Neuronal stem cell (in vitro differentiated cells): ENCODE measurements around the gene COIL.

Source experiments
- DNase-seq: peaks from one replicate; pipeline ENCODE4 v3.0.0-alpha.2; 2013; ENCODE audit warnings: low spot score
- H2AFZ ChIP-seq: one replicate; pipeline ENCODE4 v1.6.1; 2013; ENCODE audit warnings: mild to moderate bottlenecking, low read length, inconsistent platforms
- H2AK5ac ChIP-seq: 2 replicates; pipeline ENCODE4 v1.6.1; 2013; ENCODE audit warnings: low read depth, mild to moderate bottlenecking, inconsistent platforms, low read length, moderate library complexity, mixed read lengths
- H2BK120ac ChIP-seq: 2 replicates; pipeline ENCODE4 v1.6.1; 2013; ENCODE audit warnings: low read depth, mild to moderate bottlenecking, inconsistent platforms, low read length, moderate library complexity, mixed read lengths
- H2BK12ac ChIP-seq: one replicate; pipeline ENCODE4 v1.6.1; 2013; ENCODE audit warnings: low read length, inconsistent platforms
- H2BK15ac ChIP-seq: 2 replicates; pipeline ENCODE4 v1.6.1; 2013; ENCODE audit warnings: mild to moderate bottlenecking, low read length, inconsistent platforms, mixed read lengths
- H2BK5ac ChIP-seq: one replicate; pipeline ENCODE4 v1.6.1; 2013; ENCODE audit warnings: inconsistent platforms, mild to moderate bottlenecking, low read length, moderate library complexity
- H3K14ac ChIP-seq: one replicate; pipeline ENCODE4 v1.6.1; 2013; ENCODE audit warnings: low read length, inconsistent platforms
- H3K18ac ChIP-seq: 2 replicates; pipeline ENCODE4 v1.6.1; 2013; ENCODE audit warnings: low read length, inconsistent platforms
- H3K23ac ChIP-seq: 2 replicates; pipeline ENCODE4 v1.6.1; 2013; ENCODE audit warnings: low read depth, mild to moderate bottlenecking, mixed read lengths, low read length, inconsistent platforms; ENCODE audit not compliant: poor library complexity
- H3K27ac ChIP-seq: replicated peaks from 3 replicates; pipeline ENCODE4 v1.5.1; 2013; ENCODE audit warnings: low read length, inconsistent platforms
- H3K27me3 ChIP-seq, 3 experiments: 2 replicates each; pipeline ENCODE4 v1.6.1; 2013; ENCODE audit warnings: low read length in 3 of 3, mild to moderate bottlenecking in 2 of 3, inconsistent platforms in 1 of 3, low read depth in 1 of 3, mixed read lengths in 1 of 3, moderate library complexity in 1 of 3; ENCODE audit not compliant: control insufficient read depth in 3 of 3, insufficient read depth in 3 of 3
- H3K36me3 ChIP-seq, 2 donors: replicated peaks in 1 of 2; 2 replicates each; pipeline ENCODE4 v1.6.1; 2013; ENCODE audit warnings: low read length in 2 of 2; ENCODE audit not compliant: control insufficient read depth in 2 of 2, insufficient read depth in 2 of 2
- H3K4ac ChIP-seq: 2 replicates; pipeline ENCODE4 v1.6.1; 2013; ENCODE audit warnings: inconsistent platforms, mild to moderate bottlenecking, low read length, moderate library complexity
- H3K4me1 ChIP-seq, 2 donors: 1 replicate in 1 of 2; 2 replicates in 1 of 2; pipeline ENCODE4 v1.6.1; 2013; ENCODE audit warnings: low read length in 2 of 2, low read depth in 1 of 2; ENCODE audit not compliant: control insufficient read depth in 2 of 2, insufficient read depth in 1 of 2
- H3K4me2 ChIP-seq: one replicate; pipeline ENCODE4 v1.6.1; 2013; ENCODE audit warnings: mild to moderate bottlenecking, low read length, inconsistent platforms; ENCODE audit not compliant: insufficient read depth, poor library complexity, severe bottlenecking
- H3K4me3 ChIP-seq, 2 donors: 2 replicates each; pipeline ENCODE4 v1.5.1; 2013; ENCODE audit warnings: low read length in 2 of 2, mild to moderate bottlenecking in 2 of 2, inconsistent platforms in 1 of 2, moderate library complexity in 1 of 2
- H3K79me1 ChIP-seq: one replicate; pipeline ENCODE4 v1.6.1; 2013; ENCODE audit warnings: low read depth, mild to moderate bottlenecking, inconsistent platforms, low read length, moderate library complexity
- H3K9ac ChIP-seq: one replicate; pipeline ENCODE4 v1.6.1; 2013; ENCODE audit warnings: mild to moderate bottlenecking, low read depth, low read length, inconsistent platforms; ENCODE audit not compliant: poor library complexity
- H3K9me3 ChIP-seq, 2 donors: replicated peaks in 1 of 2; 2 replicates each; pipeline versions ENCODE3 to v1.6.1; 2013; ENCODE audit warnings: low read length in 2 of 2, mild to moderate bottlenecking in 2 of 2, inconsistent platforms in 1 of 2, low read depth in 1 of 2, mixed read lengths in 1 of 2, moderate library complexity in 1 of 2; ENCODE audit not compliant: control insufficient read depth in 2 of 2, insufficient read depth in 1 of 2
- H4K8ac ChIP-seq: one replicate; pipeline ENCODE4 v1.6.1; 2013; ENCODE audit warnings: low read depth, mild to moderate bottlenecking, inconsistent platforms, low read length, moderate library complexity
- H4K91ac ChIP-seq: one replicate; pipeline ENCODE4 v1.6.1; 2013; ENCODE audit warnings: low read length, low read depth, mild to moderate bottlenecking, inconsistent platforms; ENCODE audit not compliant: poor library complexity
- WGBS, 2 donors: extraction: QIAGEN DNeasy Blood & Tissue Kit; methylation state at CpG; one replicate each; pipeline ENCODE4 v1.1.7; 2013; ENCODE audit warnings: missing lambda C conversion rate in 2 of 2, mixed read lengths in 1 of 2; ENCODE audit not compliant: insufficient read length in 2 of 2, insufficient replicate concordance in 1 of 2; ENCODE audit errors: extremely low coverage in 2 of 2; 5-methylcytosine and 5-hydroxymethylcytosine counted together

Gene COIL

GRCh38 chr17:56948491-56948890 lies 12.4 kb downstream of the COIL start:
- Histone ChIP-seq H3K4me1 (no peaks in the 10 kb centered on the region), H3K79me1 (no peaks in the 10 kb centered on the region), H3K27me3 (no peaks in the 10 kb centered on the region), H3K27ac (no peak overlapping the region), H3K9ac (no peak overlapping the region), H3K18ac (no peak overlapping the region), H3K9me3 (peaks cover 0 to 2% of the 10 kb centered on the region in 2 donors), H3K4me3 (no peak overlapping the region), H3K23ac (no peak overlapping the region), H2AFZ (no peak overlapping the region), H4K8ac (no peak overlapping the region), H3K4me2 (no peak overlapping the region), H2BK5ac (no peak overlapping the region), H4K91ac (no peak overlapping the region), H2BK12ac (no peak overlapping the region), H2BK120ac (no peak overlapping the region), H3K36me3 (peaks cover 14 to 86% of the 10 kb centered on the region in 2 donors), H2BK15ac (no peak overlapping the region), H2AK5ac (no peak overlapping the region), H3K14ac (no peak overlapping the region), H3K4ac (no peak overlapping the region)
- no CpG with 5 or more reads among the region's 1 CpG for WGBS, 2 donors
- DNase-seq, result no peak

- Histone ChIP-seq H3K4me1 (no peaks in the 10 kb centered on the region), H3K79me1 (no peaks in the 10 kb centered on the region), H3K4ac (no peak overlapping the region), H3K27ac (no peak overlapping the region), H2BK15ac (no peak overlapping the region), H2BK12ac (no peak overlapping the region), H4K91ac (no peak overlapping the region), H2BK120ac (no peak overlapping the region), H3K14ac (no peak overlapping the region), H2AFZ (no peak overlapping the region), H3K36me3 (peaks cover 16 to 89% of the 10 kb centered on the region in 2 donors), H3K9me3 (no peaks in the 10 kb centered on the region), H3K27me3 (no peaks in the 10 kb centered on the region), H3K9ac (no peak overlapping the region), H2AK5ac (no peak overlapping the region), H3K4me3 (no peak overlapping the region), H3K18ac (no peak overlapping the region), H4K8ac (no peak overlapping the region), H2BK5ac (no peak overlapping the region), H3K23ac (no peak overlapping the region), H3K4me2 (no peak overlapping the region)
- no CpG with 5 or more reads among the region's 1 CpG for WGBS, 2 donors
- DNase-seq, result no peak
Measured at GRCh38 chr17:56947741-56948140, 13.1 kb downstream of the COIL start.

- no peaks in the 10 kb centered on the region for H3K79me1 ChIP-seq
- H3K9me3 ChIP-seq, result no peaks in the 10 kb centered on the region
- H3K36me3 ChIP-seq, result peaks cover 18 to 94% of the 10 kb centered on the region in 2 donors
- no peaks in the 10 kb centered on the region for H3K4me1 ChIP-seq
- no CpG with 5 or more reads among the region's 3 CpGs for WGBS, 2 donors
- no peak overlapping the region for H2BK120ac ChIP-seq
- no peak overlapping the region for H2BK12ac ChIP-seq
- no peak overlapping the region for H3K14ac ChIP-seq
- no peak overlapping the region for H2BK5ac ChIP-seq
- no peak overlapping the region for H3K4me2 ChIP-seq
- no peak overlapping the region for H2AK5ac ChIP-seq
- DNase-seq, result no peak
- H2AFZ ChIP-seq, result no peak overlapping the region
- no peak overlapping the region for H3K4ac ChIP-seq
- H3K27ac ChIP-seq, result no peak overlapping the region
- H3K18ac ChIP-seq, result no peak overlapping the region
- H3K4me3 ChIP-seq, result no peak overlapping the region
- no peak overlapping the region for H4K8ac ChIP-seq
- H3K27me3 ChIP-seq, result no peaks in the 10 kb centered on the region
- no peak overlapping the region for H4K91ac ChIP-seq
- H2BK15ac ChIP-seq, result no peak overlapping the region
- H3K23ac ChIP-seq, result no peak overlapping the region
- H3K9ac ChIP-seq, result no peak overlapping the region
Measured at GRCh38 chr17:56945938-56946505, 14.8 kb downstream of the COIL start.

- H3K23ac ChIP-seq, result no peak overlapping the region
- H3K36me3 ChIP-seq, result peaks cover 8 to 92% of the 10 kb centered on the region in 2 donors
- no peaks in the 10 kb centered on the region for H3K4me1 ChIP-seq
- no peak overlapping the region for H3K14ac ChIP-seq
- no peaks in the 10 kb centered on the region for H3K9me3 ChIP-seq
- no peak overlapping the region for H2AFZ ChIP-seq
- no peak overlapping the region for H2BK12ac ChIP-seq
- no peak overlapping the region for H3K27ac ChIP-seq
- H2AK5ac ChIP-seq, result no peak overlapping the region
- H3K4me2 ChIP-seq, result no peak overlapping the region
- DNase-seq, result no peak
- no peaks in the 10 kb centered on the region for H3K27me3 ChIP-seq
- H2BK15ac ChIP-seq, result no peak overlapping the region
- no peak overlapping the region for H3K9ac ChIP-seq
- H2BK120ac ChIP-seq, result no peak overlapping the region
- H4K91ac ChIP-seq, result no peak overlapping the region
- no peak overlapping the region for H3K4ac ChIP-seq
- H4K8ac ChIP-seq, result no peak overlapping the region
- H3K18ac ChIP-seq, result no peak overlapping the region
- no peaks in the 10 kb centered on the region for H3K79me1 ChIP-seq
- no peak overlapping the region for H2BK5ac ChIP-seq
- no CpG with 5 or more reads among the region's 10 CpGs for WGBS, 2 donors
- no peak overlapping the region for H3K4me3 ChIP-seq
Measured at GRCh38 chr17:56943505-56944125, 17.2 kb downstream of the COIL start.
